AG04450 (cell line): Measurements from ENCODE around the gene RGSL1. TPM values are rescaled to one million over a fixed set of nuclear protein-coding genes. Genes with fewer than 3 reads are reported as not detected.

Experiments used
- CTCF ChIA-PET: fragments of 300-600, 350-600 bp; formaldehyde crosslinking; extraction: SDS; loops from one replicate; lab custom pipeline; 2022; ENCODE audit warnings: antibody characterized with exemption, inconsistent platforms; lab: Charles Lee
- POLR2A ChIA-PET: fragments of 350-600 bp; formaldehyde crosslinking; extraction: SDS; loops from one replicate; lab custom pipeline; 2021; ENCODE audit warnings: antibody characterized with exemption, inconsistent platforms; lab: Yijun Ruan, JAX
- DNase-seq: peaks from one replicate; pipeline ENCODE4 v3.0.0-alpha.2; 2011; ENCODE audit warnings: low read depth, low spot score
- H3K27ac ChIP-seq: one replicate; pipeline ENCODE4 v1.5.1; 2012; ENCODE audit warnings: low read depth, low read length, control low read depth
- H3K27me3 ChIP-seq: one replicate; pipeline ENCODE4 v1.6.0; 2012; ENCODE audit warnings: low read length; ENCODE audit not compliant: control insufficient read depth, insufficient read depth
- H3K4me3 ChIP-seq: 2 replicates; pipeline ENCODE4 v1.5.1; 2011; ENCODE audit warnings: mild to moderate bottlenecking, low read depth, low read length, control low read depth
- H3K9me3 ChIP-seq: 2 replicates; pipeline ENCODE4 v1.5.1; 2012; ENCODE audit warnings: low read length; ENCODE audit not compliant: control insufficient read depth, insufficient read depth
- CTCF ChIP-seq: IDR thresholded peaks from 2 replicates; pipeline ENCODE4 v1.5.1; 2011; ENCODE audit warnings: low read depth, low read length, control low read depth, inconsistent platforms
- polyA minus RNA-seq: library from RNA; depleted of rRNA, polyadenylated mRNA; stranded (reverse); fragments of >200 nt; gene quantifications from 2 replicates; pipeline ENCODE4 v1.2.3, GENCODE V29; 2011; rRNA and poly(A)+ RNA removed
- polyA plus RNA-seq: library from polyadenylated mRNA; depleted of rRNA; stranded (reverse); fragments of >200 nt; gene quantifications from 2 replicates; pipeline ENCODE4 v1.2.3, GENCODE V29; 2011; rRNA removed

Gene RGSL1
- polyA plus RNA-seq, result not detected in 2 replicates
- polyA minus RNA-seq, result not detected in 2 replicates

GRCh38 chr1:182450087-182450486 lies at the start of gene RGSL1:
Gene RGSL1 (plus strand): TSS chr1:182450146. CDS start chr1:182450166, 20 bp downstream.
- no peak within 1 kb of the TSS for H3K27ac ChIP-seq
- ChIA-PET CTCF (no interaction called here), POLR2A (no interaction called here)
- no peak for DNase-seq
- no peaks in the 10 kb centered on the region for H3K27me3 ChIP-seq
- H3K4me3 ChIP-seq, result no peak within 1 kb of the TSS
- no peaks in the 10 kb centered on the region for H3K9me3 ChIP-seq
- no peak for TF ChIP-seq CTCF

- Histone ChIP-seq H3K4me3 (no peak within 1 kb of the TSS), H3K27ac (no peak within 1 kb of the TSS), H3K27me3 (no peaks in the 10 kb centered on the region), H3K9me3 (no peaks in the 10 kb centered on the region)
- ChIA-PET CTCF (interaction anchor here (1.8 to 12.0 kb wide), 2 partner anchors 256 to 318 kb away, joined by 4 to 536 read pairs; no protein-coding TSS in a partner anchor), POLR2A (interaction anchor here (2.1 kb wide), 1 partner anchor 9 kb away, joined by 6 read pairs; the partner anchor contains the start of gene GLUL)
- TF ChIP-seq CTCF, result no peak
- no peak for DNase-seq
These were observed 49.4 kb upstream of the RGSL1 start, which contains the start of gene TEDDM1 for GRCh38 chr1:182400567-182400966. Gene TEDDM1 (minus strand): TSS chr1:182400667. CDS start chr1:182400485, 182 bp downstream.

GRCh38 chr1:182404781-182405180 lies 45.2 kb upstream of the RGSL1 start:
- Histone ChIP-seq H3K27me3 (peaks cover 7% of the 10 kb centered on the region), H3K9me3 (no peaks in the 10 kb centered on the region), H3K27ac (no peak overlapping the region), H3K4me3 (no peak overlapping the region)
- ChIA-PET POLR2A (no interaction called here), CTCF (interaction anchor here (0.6 to 1.6 kb wide), 4 partner anchors 8 to 266 kb away, joined by 3 to 7 read pairs (median 4); no protein-coding TSS in a partner anchor)
- TF ChIP-seq CTCF, result no peak
- DNase-seq, result no peak

GRCh38 chr1:182405578-182405977 lies 44.4 kb upstream of the RGSL1 start:
- ChIA-PET POLR2A (no interaction called here), CTCF (interaction anchor here (1.3 to 1.6 kb wide), 2 partner anchors 9 to 262 kb away, joined by 4 to 7 read pairs; no protein-coding TSS in a partner anchor)
- no peak for DNase-seq
- Histone ChIP-seq H3K27me3 (peaks cover 7% of the 10 kb centered on the region), H3K4me3 (no peak overlapping the region), H3K27ac (no peak overlapping the region), H3K9me3 (no peaks in the 10 kb centered on the region)
- TF ChIP-seq CTCF, result no peak

- no peaks in the 10 kb centered on the region for H3K9me3 ChIP-seq
- no peak for TF ChIP-seq CTCF
- CTCF ChIA-PET, result interaction anchor here (1.3 to 3.2 kb wide), 4 partner anchors 9 to 263 kb away, joined by 4 to 12 read pairs (median 8); no protein-coding TSS in a partner anchor
- peaks cover 7% of the 10 kb centered on the region for H3K27me3 ChIP-seq
- DNase-seq, result no peak
- no peak overlapping the region for H3K27ac ChIP-seq
- H3K4me3 ChIP-seq, result no peak overlapping the region
- POLR2A ChIA-PET, result no interaction called here
These were observed 43.9 kb upstream of the RGSL1 start for GRCh38 chr1:182406012-182406411.
